GM12878 (cell line): ENCODE data around the gene TSSC4.

Experiments
- BHLHE40 ChIP-seq, 2 experiments: fragments of 450-650 bp in 1 of 2; IDR thresholded peaks; 2 replicates each; pipeline ENCODE4 v1.6.1; 2011 to 2017; ENCODE audit warnings: low read depth in 2 of 2, borderline replicate concordance in 1 of 2, improper control_type of control experiment in 1 of 2, low read length in 1 of 2, mild to moderate bottlenecking in 1 of 2
- CBFB ChIP-seq: IDR thresholded peaks from 2 replicates; pipeline ENCODE4 v1.6.1; 2016; ENCODE audit warnings: antibody characterized with exemption, low read depth
- CHD4 ChIP-seq: fragments of 200-600 bp; sonication (generic); IDR thresholded peaks from 2 replicates; pipeline ENCODE4 v1.6.1; 2016; ENCODE audit warnings: mild to moderate bottlenecking
- CTCF ChIP-seq, 3 experiments: IDR thresholded peaks in 2 of 3; conservative IDR thresholded peaks in 1 of 3; 2 replicates each; pipeline ENCODE4 v1.5.1; 2011; ENCODE audit warnings: low read depth in 3 of 3, low read length in 3 of 3, mild to moderate bottlenecking in 3 of 3, control low read depth in 2 of 3, moderate library complexity in 2 of 3, inconsistent platforms in 1 of 3, mixed read lengths in 1 of 3; ENCODE audit not compliant: control insufficient read depth in 2 of 3, insufficient read depth in 1 of 3; ENCODE audit errors: extremely low read depth in 1 of 3
- EGR1 ChIP-seq, 2 experiments: IDR thresholded peaks; 1 replicate in 1 of 2; 2 replicates in 1 of 2; pipeline ENCODE4 v1.6.1; 2011 to 2012; ENCODE audit warnings: low read depth in 2 of 2, low read length in 2 of 2, borderline replicate concordance in 1 of 2, mild to moderate bottlenecking in 1 of 2, moderate library complexity in 1 of 2
- EZH2 ChIP-seq: IDR thresholded peaks from 2 replicates; pipeline ENCODE4 v1.6.1; 2012; ENCODE audit warnings: low read depth, mild to moderate bottlenecking, control low read depth, inconsistent platforms, low read length, borderline replicate concordance; ENCODE audit not compliant: control insufficient read depth
- KDM1A ChIP-seq: fragments of 200-600 bp; sonication (generic); IDR thresholded peaks from 2 replicates; pipeline ENCODE4 v1.6.1; 2016; ENCODE audit warnings: borderline replicate concordance
- MYB ChIP-seq: fragments of 150-350 bp; IDR thresholded peaks from 2 replicates; pipeline ENCODE4 v1.6.1; 2014; ENCODE audit warnings: mild to moderate bottlenecking, low read depth, low read length, borderline replicate concordance
- NFIC ChIP-seq: IDR thresholded peaks from 2 replicates; pipeline ENCODE4 v1.6.1; 2012; ENCODE audit warnings: low read depth, mild to moderate bottlenecking, inconsistent platforms, low read length, moderate library complexity
- SIN3A ChIP-seq: IDR thresholded peaks from 2 replicates; pipeline ENCODE4 v1.6.1; 2012; ENCODE audit warnings: low read depth, low read length, improper control_type of control experiment
- ZNF207 ChIP-seq: fragments of 450-650 bp; IDR thresholded peaks from 2 replicates; pipeline ENCODE4 v1.6.1; 2014; ENCODE audit warnings: antibody characterized with exemption, mild to moderate bottlenecking, borderline replicate concordance
- TF ChIP-seq, protein P1 (sequence below): IDR thresholded peaks from 2 replicates; pipeline ENCODE4 v1.6.1; 2011; ENCODE audit warnings: low read depth, low read length, improper control_type of control experiment, borderline replicate concordance

- no peak for TF ChIP-seq CBFB
- TF ChIP-seq CHD4: no peak
- TF ChIP-seq NFIC: no peak
- TF ChIP-seq, protein P1, sequence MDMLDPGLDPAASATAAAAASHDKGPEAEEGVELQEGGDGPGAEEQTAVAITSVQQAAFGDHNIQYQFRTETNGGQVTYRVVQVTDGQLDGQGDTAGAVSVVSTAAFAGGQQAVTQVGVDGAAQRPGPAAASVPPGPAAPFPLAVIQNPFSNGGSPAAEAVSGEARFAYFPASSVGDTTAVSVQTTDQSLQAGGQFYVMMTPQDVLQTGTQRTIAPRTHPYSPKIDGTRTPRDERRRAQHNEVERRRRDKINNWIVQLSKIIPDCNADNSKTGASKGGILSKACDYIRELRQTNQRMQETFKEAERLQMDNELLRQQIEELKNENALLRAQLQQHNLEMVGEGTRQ: no peak
- TF ChIP-seq SIN3A: no peak
- TF ChIP-seq CTCF (IDR thresholded peaks at IDR 0.05 in 2 of 3, conservative IDR thresholded peaks at IDR 0.05 in 1 of 3; ENCODE audit: control insufficient read depth in 2 of 3, extremely low read depth in 1 of 3, insufficient read depth in 1 of 3, low read depth in 3 of 3, low read length in 3 of 3): no peak
- TF ChIP-seq KDM1A: no peak
- no peak for TF ChIP-seq BHLHE40 (IDR thresholded peaks at IDR 0.05; ENCODE audit: borderline replicate concordance in 1 of 2, low read depth in 2 of 2, low read length in 1 of 2)
- TF ChIP-seq ZNF207: no peak
- TF ChIP-seq MYB: no peak
- TF ChIP-seq EGR1 (IDR thresholded peaks at IDR 0.05; ENCODE audit: borderline replicate concordance in 1 of 2, low read depth in 2 of 2, low read length in 2 of 2): no peak
- no peak for TF ChIP-seq EZH2
Measured at GRCh38 chr11:2442589-2442988, 42.0 kb downstream of the TSSC4 start.
